Spleen (tissue), 11 donors: ENCODE data around the gene PWP2. TPM values are rescaled to one million over a fixed set of nuclear protein-coding genes. Genes with fewer than 3 reads are reported as not detected.
"Not testable (repeated sequence)": the region's sequence is repeated elsewhere in the genome, so short reads cannot be mapped to it uniquely, and the experiment has no call there.

Experiments used
- DNase-seq: peaks from one replicate; pipeline ENCODE4 v3.0.0-alpha.2; 2020
- H3K27ac ChIP-seq, 8 donors: fragments of 200-600 bp; sonication (generic) in 7 of 8; 1 replicate in 4 of 8; 2 replicates in 4 of 8; pipeline versions ENCODE4 v1.5.0 to v1.8.0; 2016 to 2021; ENCODE audit warnings: inconsistent platforms in 4 of 8, mild to moderate bottlenecking in 4 of 8, moderate library complexity in 1 of 8
- H3K27me3 ChIP-seq, 7 donors: fragments of 200-600 bp; sonication (generic) in 6 of 7; replicated peaks in 1 of 7; 1 replicate in 4 of 7; 2 replicates in 3 of 7; pipeline versions ENCODE4 v1.5.0 to v1.8.0; 2016 to 2021; ENCODE audit warnings: inconsistent platforms in 3 of 7, mild to moderate bottlenecking in 1 of 7
- H3K36me3 ChIP-seq, 6 donors: fragments of 200-600 bp; sonication (generic) in 5 of 6; 1 replicate in 4 of 6; 2 replicates in 2 of 6; pipeline versions ENCODE4 v1.5.0 to v1.8.0; 2016 to 2021; ENCODE audit warnings: inconsistent platforms in 2 of 6
- H3K4me1 ChIP-seq, 6 donors: fragments of 200-600 bp; sonication (generic) in 5 of 6; 1 replicate in 3 of 6; 2 replicates in 3 of 6; pipeline versions ENCODE4 v1.5.0 to v1.8.0; 2016 to 2021; ENCODE audit warnings: inconsistent platforms in 3 of 6
- H3K4me3 ChIP-seq, 8 donors: fragments of 200-600 bp; sonication (generic) in 7 of 8; 1 replicate in 4 of 8; 2 replicates in 4 of 8; pipeline versions ENCODE4 v1.5.0 to v1.8.0; 2016 to 2021; ENCODE audit warnings: inconsistent platforms in 4 of 8, mild to moderate bottlenecking in 4 of 8, moderate library complexity in 2 of 8
- H3K9me3 ChIP-seq, 8 donors: fragments of 200-600 bp; sonication (generic) in 7 of 8; 1 replicate in 4 of 8; 2 replicates in 4 of 8; pipeline versions ENCODE4 v1.5.0 to v1.8.0; 2016 to 2021; ENCODE audit warnings: inconsistent platforms in 4 of 8
- WGBS, 5 donors: extraction: QIAGEN DNeasy Blood & Tissue Kit in 3 of 5; methylation state at CpG; one replicate each; pipeline versions ENCODE4 v1.1.5 to v1.1.7; 2013 to 2018; 5-methylcytosine and 5-hydroxymethylcytosine counted together
- intact Hi-C: fragments of 100-400 bp; cut with DNase I; formaldehyde crosslinking; loops from one replicate; pipeline ENCODE4 v1.15.0; 2023; ENCODE audit warnings: low total_unique reads
- polyA plus RNA-seq, 3 donors: library from polyadenylated mRNA; stranded (reverse); fragments of 200-250 nt; gene quantifications; one replicate each; pipeline ENCODE4 v1.2.1, GENCODE V29; 2013
- total RNA-seq, 7 donors: library from RNA; depleted of rRNA in 3 of 7; stranded (reverse); fragments of >200 nt in 3 of 7; fragmentation: NEBNext Ultra II Directional in 4 of 7; extraction: Animal tissue kit (Norgen Biotek cat#: 25700) in 4 of 7; gene quantifications; one replicate each; pipeline versions ENCODE4 v1.1.0 to v1.2.1, GENCODE V29; 2016 to 2021
- donor health status: healthy with polysubstance abuse.
- donor health status: DM: no; HTN: no; CAD: no; lungs with moderate emphysema.
- donor health status: DM: no; HTN: no; CAD: no.
- donor health status: Bipolar disorder and iron deficiency.
- donor health status: healthy.
- donor health status: DM: no; HTN: no; CAD: no.
- donor health status: DM: yes; HTN: yes; CAD: no.

Gene PWP2
- total and polyA plus RNA-seq, 10 donors, result 4.8 to 17.4 (median 10.8) TPM

DNA sequence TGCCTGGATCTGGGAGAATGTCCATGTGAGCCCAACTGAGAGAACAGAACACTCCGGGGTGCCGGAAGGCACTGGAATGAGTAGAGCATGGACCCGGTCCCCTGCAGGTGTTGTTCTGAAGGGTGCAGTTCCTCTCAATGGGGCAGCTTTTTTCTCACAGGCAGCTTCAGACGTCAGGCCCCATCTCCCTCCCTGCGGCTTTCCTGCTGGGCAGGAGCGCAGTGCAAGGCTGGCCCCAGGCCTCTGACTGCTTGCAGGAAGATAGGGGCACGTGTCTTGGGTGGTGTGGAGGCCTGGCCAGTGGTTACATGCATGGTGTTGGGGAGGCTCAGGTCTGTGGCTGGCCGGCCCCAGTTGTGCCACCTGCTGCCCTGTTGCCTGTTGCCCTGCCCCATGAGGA lies 36.8 kb downstream of the PWP2 start:
- H3K36me3 ChIP-seq, intact Hi-C loops, H3K27me3 ChIP-seq, DNase-seq, H3K9me3 ChIP-seq, H3K4me3 ChIP-seq, H3K4me1 ChIP-seq: not testable (repeated sequence)
- 30% methylated on average over 2 of the region's 8 CpGs; no CpG with 5 or more reads in 4 of the 5 donors for WGBS, 5 donors
- peak overlapping the region in 1 of 8 donors; percentile 50 for H3K27ac ChIP-seq

DNA sequence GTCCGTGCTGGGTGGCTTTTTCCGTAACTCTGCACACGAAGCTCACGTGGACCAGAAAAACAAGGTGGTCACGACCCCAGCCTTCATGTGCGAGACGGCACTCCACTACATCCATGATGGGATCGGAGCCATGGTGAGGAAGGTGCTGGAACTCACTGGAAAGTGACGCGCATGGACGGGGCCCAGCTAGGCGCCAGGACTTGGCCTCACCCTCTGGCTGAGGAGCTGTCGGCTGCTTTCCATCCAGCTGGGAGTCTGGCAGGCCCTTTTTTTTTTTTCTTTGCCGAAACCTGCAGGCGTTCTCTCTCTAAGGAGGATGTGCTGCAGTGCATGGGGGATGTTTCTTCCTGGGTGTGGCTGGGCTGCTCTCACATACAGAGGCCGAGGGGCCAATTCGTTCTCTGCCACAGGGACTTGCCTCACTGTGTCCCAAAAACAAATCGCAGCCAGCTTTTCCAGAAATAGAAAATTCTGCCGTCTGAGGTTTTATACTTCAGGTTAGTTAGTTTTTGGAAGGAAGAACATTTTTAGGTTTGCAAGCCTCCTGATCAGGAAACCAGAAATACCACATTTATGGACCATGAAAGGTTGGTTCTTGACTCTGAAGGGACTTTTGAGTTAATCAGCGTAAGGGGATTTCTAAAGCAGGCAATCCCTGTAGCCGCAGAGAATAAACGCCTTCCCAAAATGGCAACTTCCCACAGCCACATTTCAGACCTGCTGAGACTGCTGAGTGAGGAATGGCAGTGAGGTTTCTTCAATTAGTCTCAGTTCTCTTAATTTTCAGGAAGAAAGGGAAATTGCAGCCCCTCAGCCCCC lies 37.8 kb downstream of the PWP2 start:
- DNase-seq, H3K9me3 ChIP-seq, intact Hi-C loops: not testable (repeated sequence)

DNA sequence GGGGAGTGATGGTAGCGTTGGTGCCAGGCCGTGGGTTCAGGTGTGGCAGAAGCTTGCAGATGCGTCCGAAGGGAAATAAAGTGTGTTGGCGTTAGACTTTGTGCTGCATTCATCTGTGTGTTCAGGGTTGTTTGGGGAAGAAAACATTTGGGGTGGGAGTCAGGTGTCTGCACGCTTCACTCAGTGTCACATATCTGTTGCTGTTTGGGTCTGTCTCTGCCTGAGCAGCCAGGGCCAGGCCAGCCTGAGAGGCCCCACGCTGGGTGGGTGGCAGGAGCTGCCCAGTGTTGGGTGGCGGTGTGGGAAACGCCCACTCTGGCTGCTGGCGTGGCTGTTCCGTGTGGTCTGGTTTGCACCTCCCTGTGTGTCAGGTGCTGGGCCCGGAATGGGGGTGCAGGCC lies 38.4 kb downstream of the PWP2 start:
- no CpG with 5 or more reads among the region's 12 CpGs for WGBS, 5 donors
- H3K4me1 ChIP-seq, H3K9me3 ChIP-seq, intact Hi-C loops, H3K27ac ChIP-seq, H3K4me3 ChIP-seq, H3K27me3 ChIP-seq, H3K36me3 ChIP-seq, DNase-seq: not testable (repeated sequence)

More for the DNA sequence above, 37.8 kb downstream of the PWP2 start:
- H3K4me3 ChIP-seq, H3K27ac ChIP-seq, H3K36me3 ChIP-seq, H3K27me3 ChIP-seq, H3K4me1 ChIP-seq: not testable (repeated sequence)
- WGBS, 5 donors, result no CpG with 5 or more reads among the region's 22 CpGs

- H3K27ac ChIP-seq, H3K36me3 ChIP-seq, H3K27me3 ChIP-seq, intact Hi-C loops, DNase-seq, H3K9me3 ChIP-seq, H3K4me3 ChIP-seq, H3K4me1 ChIP-seq: not testable (repeated sequence)
- no CpG with 5 or more reads among the region's 8 CpGs for WGBS, 5 donors
These were observed 39.9 kb downstream of the PWP2 start for GRCh38 chr21:44147108-44147507.

DNA sequence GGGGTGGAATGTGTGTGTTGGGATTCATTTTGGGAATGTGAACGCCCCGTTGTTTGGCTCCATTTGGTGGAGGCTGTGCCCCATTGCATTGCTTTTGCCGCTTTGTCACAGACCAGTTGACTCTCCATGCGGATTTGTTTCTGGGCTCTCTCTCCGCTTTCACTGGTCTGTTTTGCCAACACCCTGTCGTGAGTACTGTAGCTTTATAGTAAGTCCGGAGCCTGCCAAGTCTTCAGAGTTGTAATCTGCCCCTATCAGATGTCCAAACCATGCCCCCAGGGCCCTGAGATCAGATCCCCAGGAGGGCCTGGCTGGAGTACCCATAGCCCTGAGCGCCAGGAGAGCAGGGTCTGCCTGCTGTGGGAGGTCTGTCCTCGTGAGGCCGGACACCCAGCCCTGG lies 43.1 kb downstream of the PWP2 start:
- H3K27me3 ChIP-seq, H3K27ac ChIP-seq, H3K4me3 ChIP-seq, H3K4me1 ChIP-seq, H3K36me3 ChIP-seq, intact Hi-C loops, H3K9me3 ChIP-seq, DNase-seq: not testable (repeated sequence)
- 100% methylated on average over 2 of the region's 10 CpGs; no CpG with 5 or more reads in 4 of the 5 donors for WGBS, 5 donors

- H3K4me3 ChIP-seq, H3K27me3 ChIP-seq, H3K36me3 ChIP-seq, H3K4me1 ChIP-seq, intact Hi-C loops, H3K9me3 ChIP-seq, DNase-seq: not testable (repeated sequence)
- no CpG with 5 or more reads among the region's 21 CpGs for WGBS, 5 donors
- H3K27ac ChIP-seq, result peak overlapping the region in 2 of 8 donors; percentile 39 to 50
These were observed 46.2 kb downstream of the PWP2 start for GRCh38 chr21:44153214-44153888.

DNA sequence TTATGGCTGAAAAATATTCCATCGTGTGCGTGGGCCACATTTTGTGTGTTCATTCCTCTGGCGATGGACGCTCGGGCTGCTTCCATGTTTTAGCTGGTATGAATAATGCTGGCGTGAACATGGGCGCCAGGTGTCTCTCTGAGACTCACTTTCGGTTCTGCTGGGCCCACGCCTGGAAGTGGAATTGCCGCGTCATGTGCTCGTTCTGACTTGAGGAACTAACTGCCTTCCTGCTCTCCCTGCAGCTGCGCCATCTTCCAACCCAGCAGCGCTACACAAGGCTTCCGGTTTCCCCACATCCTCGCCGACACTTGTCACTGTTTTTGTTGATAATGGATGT lies 46.7 kb downstream of the PWP2 start:
- H3K27ac ChIP-seq, result peak overlapping the region in 2 of 8 donors; percentile 39 to 50
- H3K4me1 ChIP-seq, H3K36me3 ChIP-seq, H3K4me3 ChIP-seq, H3K27me3 ChIP-seq, intact Hi-C loops, H3K9me3 ChIP-seq: not testable (repeated sequence)
- DNase-seq, result peak; percentile 77
- WGBS, 5 donors, result 48 to 64% (median 52%) methylated on average over 5 to 8 of the region's 17 CpGs; no CpG with 5 or more reads in 2 of the 5 donors

GRCh38 chr21:44154816-44155230 lies 47.6 kb downstream of the PWP2 start:
- H3K4me1 ChIP-seq, H3K27ac ChIP-seq, DNase-seq, intact Hi-C loops, H3K4me3 ChIP-seq, H3K36me3 ChIP-seq, H3K9me3 ChIP-seq, H3K27me3 ChIP-seq: not testable (repeated sequence)
- no CpG with 5 or more reads among the region's 20 CpGs for WGBS, 5 donors

DNA sequence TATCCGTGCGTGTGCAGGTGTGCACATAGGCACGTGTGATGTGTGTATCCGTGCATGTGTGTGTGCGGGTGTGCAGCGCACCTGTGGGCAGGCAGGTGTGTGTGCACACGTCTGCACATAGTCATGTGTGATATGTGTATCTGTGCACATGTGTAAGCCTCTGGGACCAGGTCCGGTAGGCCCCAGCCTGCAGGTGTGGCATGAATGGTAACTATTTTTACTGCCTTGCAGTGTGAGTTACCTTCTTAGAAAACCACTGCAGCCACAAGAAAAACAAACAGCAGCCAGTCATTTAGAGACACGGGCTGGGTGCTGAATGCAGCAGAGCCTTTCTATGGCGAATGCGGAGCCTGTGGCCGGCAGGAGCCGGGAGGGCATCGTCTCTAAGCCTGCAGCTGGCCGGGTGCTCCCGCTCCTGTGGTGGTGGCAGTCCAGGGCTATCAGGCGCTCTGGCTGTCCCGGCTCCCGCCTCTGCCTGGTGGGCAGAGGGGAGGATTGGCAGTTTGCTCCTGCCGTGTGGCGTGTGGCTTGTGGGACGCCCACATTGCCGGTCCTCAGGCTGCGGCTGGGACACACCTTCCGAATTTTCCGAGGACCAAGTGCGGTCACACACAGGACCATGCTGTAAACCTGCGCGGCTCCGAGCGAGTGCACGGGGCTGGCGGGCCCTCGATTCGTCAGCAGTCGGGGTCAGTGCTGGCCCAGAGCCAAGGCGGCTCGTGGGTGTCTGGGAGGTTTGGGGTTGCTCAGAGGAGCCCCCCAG lies 48.2 kb downstream of the PWP2 start:
- WGBS, 5 donors, result 40% methylated on average over 2 of the region's 38 CpGs; no CpG with 5 or more reads in 4 of the 5 donors
- intact Hi-C loops, DNase-seq, H3K4me3 ChIP-seq, H3K9me3 ChIP-seq, H3K4me1 ChIP-seq, H3K27me3 ChIP-seq, H3K36me3 ChIP-seq: not testable (repeated sequence)
- H3K27ac ChIP-seq, result peak overlapping the region in 1 of 8 donors; percentile 42

- H3K27ac ChIP-seq, DNase-seq, H3K27me3 ChIP-seq, H3K4me3 ChIP-seq, H3K4me1 ChIP-seq, H3K36me3 ChIP-seq, intact Hi-C loops, H3K9me3 ChIP-seq: not testable (repeated sequence)
- no CpG with 5 or more reads among the region's 8 CpGs for WGBS, 5 donors
These were observed 48.8 kb downstream of the PWP2 start for GRCh38 chr21:44155994-44156380.
